ENCODE measurements around the gene TBC1D14.
A peak's percentile ranks its signal among the peaks of the same experiment; 100 is the strongest.

Gene TBC1D14

GRCh38 chr4:7068279-7068842 lies 158.7 kb downstream of the TBC1D14 start:
- DNase-seq, result no peak
- intact Hi-C loops (cut with DNase I; ENCODE audit: low total_unique reads), result loop anchor here (2.0 kb wide), 2 partner anchors 26 to 82 kb away; partner anchors contain the start of gene TADA2B

DNA sequence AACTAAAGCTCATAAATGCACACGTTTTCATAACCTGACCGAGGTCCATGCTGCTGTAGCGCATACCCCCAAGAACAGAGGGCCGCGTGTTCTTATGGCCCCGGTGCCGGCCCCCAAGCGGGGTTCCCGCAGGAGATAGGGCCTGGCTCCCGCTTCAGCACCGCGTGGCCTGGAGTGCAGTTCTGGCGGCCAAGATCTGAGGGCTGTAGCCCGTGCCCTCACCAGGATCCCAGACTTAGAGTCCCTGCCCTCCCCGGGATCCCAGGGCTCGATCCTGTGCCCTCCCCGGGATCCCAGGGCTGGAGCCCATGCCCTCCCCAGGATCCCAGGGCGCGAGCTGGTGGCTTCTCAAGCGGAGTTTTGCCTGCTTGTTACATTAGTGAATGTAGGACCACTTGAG lies 159.3 kb downstream of the TBC1D14 start:
- Histone ChIP-seq H3K27ac (peak overlapping the region; percentile 85 to 93), H3K4me1 (peaks cover 0 to 30% (median 23%) of the 10 kb centered on the region in 4 donors), H3K4me3 (peak overlapping the region; percentile 67 to 90), H3K36me3 (peaks cover 2 to 8% (median 2%) of the 10 kb centered on the region in 3 donors), H3K9me3 (no peaks in the 10 kb centered on the region), H3K27me3 (no peaks in the 10 kb centered on the region)
- intact Hi-C loops (cut with DNase I; ENCODE audit: low total_unique reads), result loop anchor here (2.0 kb wide), 2 partner anchors 26 to 82 kb away; partner anchors contain the start of gene TADA2B
- no peak for TF ChIP-seq CTCF (IDR thresholded peaks at IDR 0.05)
- peak in 1 of 2 donors; percentile 62 for DNase-seq

More at GRCh38 chr4:7068279-7068842, 158.7 kb downstream of the TBC1D14 start:
- Histone ChIP-seq H3K27me3 (no peaks in the 10 kb centered on the region), H3K27ac (peak overlapping the region; percentile 85 to 93), H3K9me3 (no peaks in the 10 kb centered on the region), H3K4me3 (peak overlapping the region; percentile 67 to 90), H3K36me3 (peaks cover 7 to 14% (median 8%) of the 10 kb centered on the region in 3 donors), H3K4me1 (peaks cover 0 to 30% (median 23%) of the 10 kb centered on the region in 4 donors)
- TF ChIP-seq CTCF (IDR thresholded peaks at IDR 0.05), result peak in 1 of 2 experiments; percentile 6

DNA sequence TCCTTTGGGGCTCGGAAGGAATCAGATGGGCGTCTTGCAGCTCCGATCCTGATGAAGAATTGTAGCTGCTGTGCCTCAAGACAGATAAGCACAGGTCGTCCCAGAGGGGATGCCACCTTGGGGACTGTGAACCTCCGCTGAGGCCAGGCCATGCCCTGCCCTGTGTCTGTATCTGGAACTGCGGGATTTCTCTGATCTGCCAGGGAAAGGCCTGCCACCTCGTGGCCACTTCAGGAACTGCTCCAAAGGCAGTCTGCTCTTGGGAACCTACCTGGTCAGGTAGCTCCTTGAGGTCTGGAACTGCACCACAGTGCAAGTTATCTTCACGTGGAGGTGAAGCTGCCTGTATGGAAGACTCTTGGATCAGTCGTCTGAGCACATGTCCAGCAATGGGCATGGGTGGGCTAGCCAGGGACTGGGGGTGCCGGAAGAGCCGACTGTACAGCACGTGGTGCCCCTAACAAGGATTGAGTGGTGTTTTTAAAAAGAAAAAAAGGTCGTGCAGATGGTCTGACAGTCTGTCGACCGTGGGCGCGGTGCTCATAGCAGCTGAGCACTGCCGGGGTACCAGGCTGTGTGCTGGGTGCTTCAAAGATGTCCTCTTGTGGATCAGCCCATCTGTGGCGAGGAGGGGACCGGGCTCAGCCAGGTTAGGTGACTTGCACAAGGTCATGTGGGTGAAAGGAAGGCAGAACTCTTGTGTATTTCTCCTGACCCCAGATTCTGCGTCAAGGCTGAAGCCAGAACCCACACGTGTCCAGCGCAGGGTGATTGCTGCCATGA lies 161.3 kb downstream of the TBC1D14 start:
- Histone ChIP-seq H3K9me3 (no peaks in the 10 kb centered on the region), H3K4me1 (peaks cover 0 to 25% (median 19%) of the 10 kb centered on the region in 4 donors), H3K4me3 (no peak overlapping the region), H3K27me3 (no peaks in the 10 kb centered on the region), H3K27ac (no peak overlapping the region), H3K36me3 (no peaks in the 10 kb centered on the region)
- TF ChIP-seq CTCF (IDR thresholded peaks at IDR 0.05), result peak; percentile 96 to 98
- DNase-seq, result peak; percentile 75 to 86
- intact Hi-C loops (cut with DNase I; ENCODE audit: low total_unique reads), result loop anchor here (5.0 to 10.0 kb wide), 2 partner anchors 99 to 356 kb away; partner anchors contain the start of gene BLOC1S4

DNA sequence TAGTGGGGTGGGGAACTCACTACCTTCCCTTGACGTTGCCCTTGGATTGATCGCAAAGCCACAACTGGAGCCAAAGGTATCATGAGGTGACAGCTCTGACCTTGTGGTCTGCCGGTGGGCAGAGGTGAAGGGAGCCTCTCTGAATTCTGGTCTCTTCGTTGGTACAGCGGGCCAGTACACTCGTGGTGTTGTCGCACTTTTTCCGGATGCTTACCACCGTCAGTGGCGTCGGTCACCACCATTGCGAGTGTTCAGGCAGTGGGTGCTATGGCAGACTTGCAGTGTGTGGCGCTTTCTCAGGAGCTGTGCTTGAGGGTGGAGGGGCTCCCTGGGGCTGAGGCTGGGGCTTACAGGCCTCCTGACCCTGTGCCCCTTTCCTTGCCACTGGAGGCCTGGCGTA lies 163.4 kb downstream of the TBC1D14 start:
- intact Hi-C loops (cut with DNase I; ENCODE audit: low total_unique reads), result loop anchor here (5.0 to 10.0 kb wide), 2 partner anchors 101 to 358 kb away; partner anchors contain the start of gene BLOC1S4
- TF ChIP-seq CTCF (IDR thresholded peaks at IDR 0.05), result no peak
- no peaks in the 10 kb centered on the region for H3K9me3 ChIP-seq

DNA sequence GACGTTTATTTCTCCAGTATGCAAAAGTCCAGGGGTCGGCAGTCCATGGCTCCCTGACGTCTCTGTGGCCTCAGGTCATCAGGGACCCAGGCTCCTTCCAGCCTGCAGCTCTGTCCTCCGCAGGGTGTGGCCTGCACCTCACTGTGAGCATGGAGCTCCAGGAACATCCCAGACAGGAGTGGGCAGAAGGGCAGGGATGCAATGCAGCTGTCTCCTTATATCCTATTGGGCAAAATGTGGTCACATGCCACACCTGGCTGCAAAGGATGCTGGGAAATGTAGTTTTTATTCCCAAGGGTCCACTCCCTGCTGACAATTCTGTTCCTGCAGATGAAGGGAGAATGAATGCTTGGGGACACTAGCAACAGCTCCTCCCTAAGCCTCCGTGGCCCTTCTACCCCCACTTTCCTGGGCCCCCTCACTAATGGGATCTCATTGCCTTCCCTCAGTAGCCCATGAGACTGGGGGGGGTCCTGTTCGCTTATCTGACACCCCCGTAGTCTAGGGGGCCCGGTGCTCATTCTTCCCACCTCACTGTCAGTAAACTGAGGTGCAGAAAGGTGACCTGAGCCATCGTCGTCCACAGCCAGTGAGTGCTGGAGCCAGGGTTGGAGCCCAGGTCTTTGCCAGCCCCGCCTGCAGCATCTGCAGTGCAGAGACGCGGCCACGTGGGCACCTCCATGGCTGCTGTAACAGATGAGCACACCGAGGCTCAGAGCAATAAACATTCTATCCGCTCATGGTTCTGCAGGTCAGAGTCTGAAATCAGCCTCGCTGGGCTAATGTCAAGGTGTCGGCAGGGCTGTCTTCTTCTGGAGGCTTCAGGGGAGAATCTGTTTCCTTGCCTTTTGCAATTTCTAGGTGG lies 164.1 kb downstream of the TBC1D14 start:
- Histone ChIP-seq H3K27ac (no peak overlapping the region), H3K4me1 (peaks cover 0 to 7% (median 5%) of the 10 kb centered on the region in 4 donors), H3K4me3 (no peak overlapping the region), H3K27me3 (no peaks in the 10 kb centered on the region), H3K9me3 (no peaks in the 10 kb centered on the region), H3K36me3 (no peaks in the 10 kb centered on the region)
- intact Hi-C loops (cut with DNase I; ENCODE audit: low total_unique reads), result loop anchor here (5.0 to 10.0 kb wide), 2 partner anchors 101 to 359 kb away; partner anchors contain the start of gene BLOC1S4
- TF ChIP-seq CTCF (IDR thresholded peaks at IDR 0.05), result no peak
- peak in 1 of 2 donors; percentile 54 for DNase-seq

More for the DNA sequence above, 163.4 kb downstream of the TBC1D14 start:
- Histone ChIP-seq H3K27ac (no peak overlapping the region), H3K27me3 (no peaks in the 10 kb centered on the region), H3K4me3 (no peak overlapping the region), H3K36me3 (no peaks in the 10 kb centered on the region), H3K4me1 (peaks cover 0 to 10% (median 6%) of the 10 kb centered on the region in 4 donors)
- peak in 1 of 2 donors; percentile 48 for DNase-seq
